Activated CD4-positive, alpha-beta T cell treated with anti-CD3 and anti-CD28 coated beads, Interleukin-10, Interleukin-2, amounts not matched to agents 100 ng/mL and 50 ng/mL, durations not matched to agents 16 hours and 8 hours (primary cell): Measurements from ENCODE around the gene SLC35D2.
"Not testable (repeated sequence)": the region's sequence is repeated elsewhere in the genome, so short reads cannot be mapped to it uniquely, and the experiment has no call there.

Source experiments
- DNase-seq: peaks from one replicate; pipeline ENCODE4 v3.0.0-alpha.2; 2020

Gene SLC35D2

DNA sequence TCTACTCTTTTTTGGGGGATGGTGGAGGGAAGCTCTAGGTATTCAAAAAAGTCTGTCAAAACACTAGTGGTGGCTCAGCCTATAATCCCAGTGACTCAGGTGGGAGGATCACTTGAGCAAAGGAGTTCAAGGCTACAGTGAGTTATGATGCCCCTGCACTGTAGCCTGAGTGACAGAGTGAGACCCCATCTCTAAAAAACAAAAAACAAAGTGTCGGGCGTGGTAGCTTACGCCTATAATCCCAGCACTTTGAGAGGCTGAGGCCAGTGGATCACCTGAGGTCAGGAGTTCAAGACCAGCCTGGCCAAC, 15.8 kb upstream of the SLC35D2 start:
- DNase-seq, result no peak

DNA sequence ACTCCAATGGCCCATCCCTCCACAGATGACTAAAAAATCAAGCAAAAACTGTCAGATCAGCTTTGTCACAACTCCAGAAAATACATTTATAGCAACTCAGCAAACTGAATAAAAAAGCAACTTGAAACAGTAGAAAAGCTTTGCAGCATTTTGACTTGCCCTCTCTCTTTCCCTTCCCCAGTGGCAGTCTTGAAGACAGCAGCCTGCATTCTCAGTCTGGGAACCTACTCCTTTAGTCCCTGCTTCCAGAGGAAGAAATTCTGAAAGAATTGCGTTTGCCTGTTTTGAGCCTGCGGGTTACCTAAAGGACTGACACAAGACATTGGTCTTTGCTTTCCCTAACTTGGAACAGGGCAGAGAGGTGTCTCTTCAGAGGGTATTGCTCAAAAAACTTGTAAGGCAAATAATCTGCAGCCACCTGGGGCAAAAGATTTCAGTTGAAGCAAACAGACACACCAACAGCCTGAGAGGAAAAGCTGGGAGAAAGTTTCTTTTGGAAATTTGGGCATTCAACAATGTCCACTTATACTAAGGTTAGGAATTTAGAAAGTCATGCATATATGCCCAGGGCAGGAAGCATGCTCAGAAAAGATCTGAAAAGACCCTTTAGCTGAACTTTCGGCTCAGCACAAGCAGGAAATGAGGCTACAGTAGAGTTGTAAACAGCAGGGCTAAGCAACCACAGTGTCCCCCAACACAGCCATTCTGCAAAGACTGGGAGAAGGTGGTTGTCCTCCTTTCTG, 15.2 kb upstream of the SLC35D2 start:
- no peak for DNase-seq

DNA sequence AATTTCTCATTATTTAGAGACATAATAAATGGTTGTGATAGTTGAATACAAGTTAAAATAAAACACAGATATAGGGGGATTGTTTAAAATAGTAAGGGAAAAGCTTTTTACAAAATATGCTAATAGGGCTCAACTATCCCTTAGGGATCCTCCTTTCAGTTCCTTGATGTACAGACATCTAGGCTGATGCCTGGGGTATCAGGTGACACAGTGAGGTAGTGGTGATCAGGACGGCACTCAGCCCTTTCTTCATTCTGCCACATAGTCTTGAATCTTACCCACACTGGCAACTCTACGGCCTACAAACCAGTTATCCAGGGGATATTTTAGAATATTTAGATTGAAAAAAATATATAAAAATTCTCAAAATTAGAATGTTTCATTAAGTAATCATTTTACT, 12.5 kb upstream of the SLC35D2 start:
- DNase-seq, result no peak

DNA sequence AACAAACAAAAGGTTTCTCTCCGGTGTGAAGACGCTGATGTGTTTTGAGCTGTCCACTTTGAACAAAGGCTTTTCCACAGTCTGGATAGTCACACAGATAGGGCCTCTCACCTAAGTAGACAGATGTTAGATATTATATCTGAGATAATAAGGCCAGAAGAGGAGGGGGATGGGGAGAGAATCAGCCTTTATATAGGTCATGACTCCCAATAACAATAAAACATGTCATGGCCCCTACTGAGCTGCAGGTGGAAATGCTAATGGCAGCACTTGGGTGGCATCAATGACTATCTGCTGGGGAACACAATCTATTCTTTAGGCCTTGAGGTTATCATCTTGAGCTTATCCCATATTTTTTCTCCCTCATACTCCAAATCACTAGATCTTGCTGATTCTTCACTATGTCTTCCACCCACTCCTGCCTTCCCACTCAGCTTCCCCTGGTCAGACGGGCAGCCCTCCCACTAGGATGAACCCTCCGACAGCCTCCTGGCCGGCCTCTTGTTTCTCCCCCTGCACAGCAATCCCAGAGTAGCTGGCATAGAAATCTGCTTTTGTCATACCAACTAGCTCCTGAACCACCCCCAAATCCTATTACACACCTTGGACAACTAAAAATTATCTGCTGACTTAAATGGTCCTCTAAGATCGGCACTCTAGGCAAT, 11.5 kb upstream of the SLC35D2 start:
- no peak for DNase-seq

DNA sequence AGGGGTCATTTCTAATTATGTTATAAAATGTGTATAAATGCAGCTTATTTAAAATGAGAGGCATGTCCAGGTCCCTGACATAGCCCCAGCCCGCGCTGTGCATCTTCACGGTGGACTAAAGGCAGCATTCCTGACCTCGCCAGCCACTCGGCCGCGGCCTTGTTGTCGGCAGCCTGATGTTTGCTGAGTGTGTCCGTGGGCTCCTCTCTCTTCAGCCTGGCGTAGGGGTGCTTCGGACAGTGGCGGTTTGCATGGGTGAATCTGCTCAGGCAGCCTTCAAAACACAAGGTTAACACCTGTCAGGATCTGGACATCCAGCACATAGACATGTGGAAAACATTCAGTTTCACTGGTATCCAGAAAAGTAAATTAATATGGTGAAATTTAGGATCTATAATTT, 8.8 kb upstream of the SLC35D2 start:
- no peak for DNase-seq

DNA sequence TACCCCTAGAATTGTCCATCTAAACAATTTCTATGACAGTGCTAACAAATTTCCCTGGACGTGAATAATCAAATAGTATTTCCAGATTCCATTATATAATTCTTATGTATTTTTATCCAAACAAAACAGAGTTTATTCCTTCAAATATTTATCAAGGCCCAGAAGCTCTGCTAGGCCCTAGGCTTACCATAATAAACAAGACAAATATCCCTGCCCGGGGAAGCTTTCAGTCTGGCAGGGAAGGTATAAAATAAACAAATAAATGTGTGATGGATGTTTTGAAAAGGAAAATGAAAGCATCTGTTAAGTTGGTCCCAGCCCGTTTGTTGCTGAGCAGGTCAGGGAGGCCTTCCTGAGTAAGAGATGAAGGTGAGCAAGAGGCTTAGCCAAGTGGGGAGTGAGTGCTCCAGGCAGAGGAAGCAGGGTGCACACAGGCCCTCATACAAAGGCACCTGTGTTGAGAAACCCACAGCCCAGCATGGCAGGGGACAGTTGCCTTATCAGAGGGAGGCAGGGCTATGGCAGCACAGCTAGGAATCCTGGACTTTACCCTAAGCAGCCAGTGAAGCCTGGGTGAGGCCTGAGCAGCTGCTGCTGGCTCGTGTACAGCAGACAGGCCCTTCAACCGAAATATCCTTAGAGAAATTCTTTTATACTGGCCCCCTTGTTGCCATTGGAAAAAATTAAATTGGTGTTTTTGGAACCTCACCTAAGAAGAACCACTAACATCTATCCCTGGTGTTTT, 7.7 kb upstream of the SLC35D2 start:
- no peak for DNase-seq

DNA sequence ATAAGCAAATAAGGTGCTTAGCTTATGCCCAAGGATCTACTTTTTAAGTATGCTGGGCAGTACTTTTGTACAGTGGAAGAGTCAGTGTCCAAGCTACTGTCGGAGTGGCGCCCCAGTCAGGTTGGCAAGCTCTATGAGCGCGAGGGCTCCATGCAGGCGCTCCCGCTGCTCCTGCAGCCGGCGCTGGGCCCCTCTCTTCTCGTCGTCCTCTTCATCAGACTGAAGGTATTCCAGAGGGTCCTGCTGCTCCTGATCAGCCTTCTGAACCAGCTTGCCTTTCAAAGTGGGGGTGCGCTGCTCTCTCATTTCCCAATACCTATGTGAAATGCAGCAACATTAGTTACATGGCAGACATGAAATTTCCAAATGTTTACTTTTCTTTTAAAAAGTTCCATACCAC, 4.6 kb upstream of the SLC35D2 start:
- no peak for DNase-seq

DNA sequence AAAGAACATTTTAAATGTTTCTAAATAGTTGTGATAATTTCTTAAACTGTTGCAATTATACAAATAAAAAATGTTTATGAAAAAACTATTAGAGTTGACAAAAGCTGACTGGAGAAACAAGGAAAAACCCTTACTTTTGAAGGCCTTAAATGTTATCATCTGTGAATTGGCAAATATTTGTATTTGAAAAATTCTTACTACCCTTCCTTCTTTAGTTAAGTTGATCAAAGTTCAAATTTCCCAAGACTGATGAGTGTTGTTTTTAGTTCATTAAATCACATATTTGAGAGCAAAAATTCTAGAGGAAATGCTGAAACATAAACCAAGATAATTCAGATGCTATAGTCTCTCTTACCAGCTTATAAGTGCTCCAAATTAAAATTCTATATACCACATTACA, 2.6 kb upstream of the SLC35D2 start:
- no peak for DNase-seq

DNA sequence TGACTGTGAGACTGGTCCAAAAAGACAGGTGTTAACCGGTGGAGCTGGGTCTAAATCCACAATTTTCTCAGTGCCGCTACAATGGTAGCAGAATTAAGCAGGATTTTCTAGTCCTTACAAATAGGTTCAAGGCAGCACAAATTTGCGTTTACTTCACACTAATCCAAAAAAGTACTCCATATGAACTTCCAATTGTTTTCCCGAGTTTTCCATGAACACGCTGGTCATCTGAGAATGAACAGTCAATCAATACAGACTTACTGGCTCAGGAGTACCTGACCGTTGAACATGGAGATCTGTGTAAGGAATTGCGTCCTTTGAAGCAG, 709 bp downstream of the SLC35D2 start:
- DNase-seq, result no peak

DNA sequence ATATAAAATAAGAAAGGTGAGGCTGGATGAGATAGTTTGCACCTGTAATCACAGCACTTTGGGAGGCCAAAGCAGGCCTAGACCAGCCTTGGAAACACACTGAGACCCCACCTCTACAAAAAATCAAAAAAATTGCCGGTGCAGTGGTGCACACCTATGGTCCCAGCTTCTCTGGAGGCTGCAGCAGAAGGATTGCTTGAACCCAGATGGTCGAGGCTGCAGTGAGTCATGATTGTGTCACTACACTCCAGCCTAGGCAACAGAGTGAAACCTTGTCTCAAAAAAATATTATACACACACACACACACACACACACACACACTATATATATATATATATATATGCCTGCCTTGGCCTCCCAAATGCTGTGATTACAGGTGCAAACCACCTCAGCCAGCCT, 1.3 kb downstream of the SLC35D2 start:
- DNase-seq, result no peak

DNA sequence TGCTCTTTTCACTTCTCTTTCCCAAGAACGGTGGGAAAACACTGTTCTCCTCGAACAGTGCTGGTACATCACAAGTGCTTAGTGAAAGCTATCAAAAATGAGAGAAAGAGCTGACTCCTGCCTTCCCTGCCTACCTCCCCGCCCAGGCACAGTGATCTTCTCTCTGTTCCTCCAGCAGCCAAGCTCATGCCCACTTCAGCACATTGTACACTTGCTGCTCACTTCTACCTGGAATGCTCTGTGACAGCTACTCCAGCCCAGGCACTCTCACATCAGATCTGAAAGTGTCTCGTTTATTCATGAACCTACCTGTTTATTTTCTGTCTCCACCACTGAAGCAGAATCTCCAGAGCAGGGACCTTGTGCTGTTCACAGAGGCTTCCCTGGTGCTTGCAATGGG, 1.8 kb downstream of the SLC35D2 start:
- no peak for DNase-seq

DNA sequence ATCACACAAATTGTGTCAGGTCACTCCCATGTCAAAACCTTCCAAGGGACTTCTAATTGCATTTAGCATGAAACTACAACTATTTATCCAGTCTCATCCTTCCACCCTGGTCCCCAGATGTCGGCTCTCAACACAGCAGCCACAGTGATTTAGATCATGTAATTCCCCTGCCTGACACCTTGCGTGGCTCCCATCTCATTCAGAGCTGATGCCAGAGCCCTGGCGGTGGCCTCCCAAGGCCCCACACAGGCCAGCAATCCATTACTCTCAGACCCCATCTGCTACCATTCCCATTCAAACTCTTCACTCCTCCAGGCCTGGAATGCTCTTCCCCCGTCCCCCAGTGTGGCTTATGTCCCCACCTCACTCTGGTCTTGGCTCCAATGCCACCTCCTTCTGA, 2.4 kb downstream of the SLC35D2 start:
- DNase-seq, result no peak

DNA sequence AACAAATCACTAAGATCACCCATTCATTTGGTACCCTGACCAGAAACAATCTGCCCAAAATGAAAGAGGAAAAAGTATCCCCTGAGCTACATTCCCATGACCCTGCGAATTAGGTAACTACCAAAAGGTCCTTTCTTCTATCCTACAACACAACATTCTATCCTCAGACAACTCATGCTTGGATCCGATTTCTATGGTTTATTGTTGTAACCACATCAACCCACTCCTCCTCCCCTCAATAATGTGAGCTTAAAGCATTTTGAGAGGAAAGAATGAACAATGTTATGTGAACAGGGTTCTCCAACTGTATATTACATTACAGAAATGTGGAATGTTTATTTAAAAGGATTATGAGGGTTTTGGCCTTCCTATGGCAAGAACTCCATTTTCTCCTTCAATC, 4.0 kb downstream of the SLC35D2 start:
- no peak for DNase-seq

DNA sequence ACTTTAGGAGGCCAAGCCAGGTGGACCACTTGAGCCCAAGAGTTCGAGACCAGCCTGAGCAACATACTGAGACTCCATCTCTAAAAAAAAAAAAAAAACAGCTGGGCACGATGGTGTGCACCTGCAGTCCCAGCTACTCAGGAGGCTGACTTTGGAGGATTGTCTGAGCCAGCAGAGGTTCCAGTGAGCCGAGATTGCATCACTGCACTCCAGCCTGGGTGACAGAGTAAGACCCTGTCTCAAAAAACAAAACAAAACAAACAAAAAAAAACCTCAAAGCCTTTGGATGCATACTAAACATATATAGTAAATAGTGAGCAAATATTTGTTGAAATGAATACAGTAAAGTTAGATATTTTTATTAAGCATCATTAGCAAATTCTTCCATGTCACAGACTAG, 5.3 kb downstream of the SLC35D2 start:
- DNase-seq, result no peak

DNA sequence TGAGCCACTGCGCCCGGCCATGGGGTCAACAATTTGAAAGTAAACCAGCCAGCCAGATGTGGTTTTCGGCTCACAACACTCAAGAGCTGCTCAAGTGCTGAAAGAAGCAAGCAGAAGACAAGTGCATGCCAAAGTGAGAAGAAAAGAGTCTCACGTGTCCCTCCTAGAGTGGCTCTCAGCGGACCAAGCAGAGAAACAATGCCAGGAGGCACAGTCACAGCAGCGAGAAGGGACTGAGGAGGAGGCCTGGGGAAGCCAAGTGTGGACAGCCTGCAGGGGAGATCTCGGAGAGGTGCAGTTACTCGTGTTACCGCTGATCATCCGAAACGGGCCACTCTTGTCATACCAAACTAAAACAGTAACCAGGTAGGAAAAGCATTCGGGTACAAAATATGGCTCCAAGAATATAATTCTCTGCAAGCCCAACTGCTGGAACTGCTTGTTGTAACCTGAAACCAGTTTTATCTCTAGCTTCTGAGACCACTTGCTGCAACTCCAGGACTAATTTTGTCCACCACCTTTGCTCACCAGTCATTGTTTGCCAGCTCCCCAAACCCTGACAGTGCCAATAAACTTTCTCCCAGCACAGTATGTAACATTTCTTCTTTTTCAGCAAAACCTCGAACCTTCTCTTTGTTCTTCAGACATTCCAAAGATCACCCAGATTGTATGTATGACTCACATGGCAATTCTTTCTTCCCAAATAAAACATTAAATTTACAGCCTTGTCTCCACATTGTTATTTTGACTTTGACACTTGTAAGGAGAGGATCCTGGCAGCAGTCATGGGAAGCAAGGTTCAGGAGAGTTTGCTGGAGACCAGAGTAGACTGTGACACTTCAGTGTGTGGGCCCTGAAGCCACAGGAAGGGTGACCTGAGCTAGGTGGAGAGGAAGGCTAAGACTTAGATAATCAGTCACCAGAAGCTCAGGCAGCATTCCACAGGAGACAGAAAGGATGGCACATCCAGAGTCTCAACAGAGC, 6.3 kb downstream of the SLC35D2 start:
- DNase-seq, result no peak

DNA sequence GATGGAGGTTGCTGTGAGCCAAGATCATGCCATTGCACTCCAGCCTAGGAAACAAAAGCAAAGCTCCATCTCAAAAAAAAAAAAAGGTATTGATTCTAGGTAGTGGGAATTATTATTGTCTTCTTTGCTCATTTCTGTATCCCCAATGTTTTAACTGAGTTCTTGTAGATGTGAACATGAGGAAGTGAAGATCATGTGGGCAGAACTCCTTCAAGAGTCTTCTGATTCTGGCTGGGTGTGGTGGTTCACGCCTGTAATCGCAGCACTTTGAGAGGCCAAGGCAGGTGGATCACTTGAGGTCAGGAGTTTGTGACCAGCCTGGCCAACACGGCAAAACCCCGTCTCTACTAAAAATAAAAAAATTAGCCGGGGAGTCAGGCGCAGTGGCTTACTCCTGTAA, 8.0 kb downstream of the SLC35D2 start:
- DNase-seq, result not testable (repeated sequence)

DNA sequence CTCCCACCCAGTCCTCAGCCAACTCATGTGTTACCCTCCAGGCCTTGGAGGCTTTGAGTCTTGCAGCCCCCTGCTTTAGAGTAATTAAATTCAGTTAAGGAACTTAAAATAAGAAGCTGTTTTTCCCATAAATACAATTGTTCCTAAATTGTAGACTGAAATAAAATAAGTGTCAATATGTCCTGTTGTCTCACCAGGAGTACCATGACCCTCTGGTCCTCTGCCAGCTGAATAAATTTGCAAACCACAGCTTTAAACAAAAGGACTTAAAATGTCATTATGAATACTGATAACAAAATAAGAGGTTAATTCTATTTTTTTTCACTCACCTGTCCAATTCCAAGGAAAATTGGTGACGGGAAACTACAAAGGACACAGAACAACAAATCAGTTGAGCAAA, 15.6 kb downstream of the SLC35D2 start:
- DNase-seq, result no peak

DNA sequence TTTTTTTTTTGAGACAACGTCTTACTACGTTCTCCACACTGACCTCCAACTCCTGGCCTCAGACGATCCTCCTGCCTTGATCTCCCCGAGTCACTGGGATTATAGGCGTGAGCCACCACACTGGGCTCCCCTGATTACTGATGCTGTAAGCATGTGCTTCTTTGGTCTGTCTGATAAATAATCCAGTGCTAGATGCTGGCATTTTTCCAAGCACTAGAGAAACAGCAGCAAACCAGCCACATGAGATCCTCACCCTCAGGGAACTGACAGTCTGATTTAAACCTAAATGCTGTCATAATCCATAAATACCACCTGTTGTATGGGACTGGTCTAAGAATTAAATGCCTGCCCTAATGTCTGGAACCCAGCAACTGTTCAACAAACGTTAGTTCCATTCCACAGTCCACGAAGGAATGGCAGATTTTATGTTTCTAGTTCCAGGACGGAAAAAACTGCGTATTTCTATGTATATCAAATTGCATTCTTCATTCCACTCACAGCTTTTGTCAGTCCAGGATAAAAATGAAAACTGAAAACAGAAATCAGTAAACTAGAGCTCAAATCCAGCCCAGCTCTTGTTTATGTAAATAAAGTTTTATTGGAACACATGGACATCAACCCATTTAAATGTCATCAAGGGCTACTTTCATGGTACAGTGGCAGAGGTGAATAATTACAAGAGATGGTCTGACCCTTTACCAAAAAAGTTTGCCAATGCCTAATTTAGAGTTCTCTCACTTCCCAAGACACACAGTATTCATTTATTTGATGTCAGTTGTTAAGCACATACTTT, 20.1 kb downstream of the SLC35D2 start:
- no peak for DNase-seq

DNA sequence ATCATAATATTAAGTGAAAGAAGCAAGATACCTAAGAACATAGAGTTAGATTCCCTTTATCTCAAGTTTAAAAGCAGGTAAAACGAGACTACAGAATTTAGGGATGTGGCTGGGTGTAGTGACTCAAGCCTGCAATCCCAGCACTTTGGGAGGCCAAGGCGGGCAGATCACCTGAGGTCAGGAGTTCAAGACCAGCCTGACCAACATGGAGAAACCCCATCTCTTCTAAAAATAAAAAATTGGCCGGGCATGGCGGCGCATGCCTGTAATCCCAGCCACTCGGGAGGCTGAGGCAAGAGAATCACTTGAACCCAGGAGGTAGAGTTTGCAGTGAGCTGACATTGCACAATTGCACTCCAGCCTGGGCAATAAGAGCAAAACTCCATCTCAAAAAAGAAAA, 21.4 kb downstream of the SLC35D2 start:
- not testable (repeated sequence) for DNase-seq

DNA sequence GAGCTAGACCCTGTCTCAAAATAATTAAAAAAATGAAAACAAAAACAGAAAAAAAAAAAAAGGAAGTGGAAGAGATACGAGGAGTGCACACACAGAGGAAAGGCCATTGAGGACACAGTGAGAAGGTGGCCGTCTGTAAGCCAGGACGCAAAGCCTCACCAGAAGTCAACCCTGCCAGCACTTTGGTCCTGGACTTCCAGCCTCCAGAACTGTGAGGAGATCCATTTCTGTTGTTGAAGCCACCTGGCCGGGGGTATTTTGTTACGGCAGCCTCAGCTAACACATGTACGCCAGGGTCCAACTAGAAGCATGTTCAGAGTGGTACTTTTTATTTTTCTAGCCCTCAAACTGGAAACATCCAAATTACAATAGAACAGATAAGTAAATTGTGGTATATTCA, 21.8 kb downstream of the SLC35D2 start:
- DNase-seq, result no peak

DNA sequence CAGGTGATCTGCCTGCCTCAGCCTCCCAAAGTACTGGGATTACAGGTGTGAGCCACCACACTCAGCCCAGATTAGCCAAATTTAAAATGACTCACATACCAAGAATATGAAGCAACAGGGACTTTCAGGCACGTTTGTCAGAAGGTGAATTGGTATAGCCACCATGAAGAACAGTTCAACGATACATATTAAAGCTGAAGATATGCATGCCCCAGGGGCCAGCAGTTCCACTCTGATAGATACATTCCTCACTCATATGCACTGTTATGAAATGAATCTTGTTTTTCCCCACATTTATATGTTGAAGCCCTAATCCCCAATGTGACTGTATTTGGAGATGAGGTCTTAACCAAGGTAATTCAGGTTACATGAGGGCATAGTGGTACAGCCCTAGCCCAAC, 22.5 kb downstream of the SLC35D2 start:
- no peak for DNase-seq

DNA sequence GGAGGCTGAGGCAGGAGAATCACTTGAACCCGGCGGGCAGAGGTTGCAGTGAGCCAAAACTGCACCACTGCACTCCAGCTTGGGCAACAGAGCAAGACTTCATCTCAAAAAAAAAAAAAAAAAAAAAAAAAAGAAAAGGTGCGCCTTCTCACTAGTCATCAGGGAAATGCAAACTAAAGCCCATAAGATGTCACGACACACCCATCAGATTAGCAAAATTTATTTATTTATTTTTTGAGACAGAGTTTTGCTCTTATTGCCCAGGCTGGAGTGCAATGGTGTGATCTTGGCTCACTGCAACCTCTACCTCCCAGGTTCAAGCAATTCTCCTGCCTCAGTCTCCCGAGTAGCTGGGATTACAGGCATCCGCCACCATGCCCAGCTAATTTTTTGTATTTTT, 23.0 kb downstream of the SLC35D2 start:
- not testable (repeated sequence) for DNase-seq
